ENCODE data around the gene MEIS2.

DNA sequence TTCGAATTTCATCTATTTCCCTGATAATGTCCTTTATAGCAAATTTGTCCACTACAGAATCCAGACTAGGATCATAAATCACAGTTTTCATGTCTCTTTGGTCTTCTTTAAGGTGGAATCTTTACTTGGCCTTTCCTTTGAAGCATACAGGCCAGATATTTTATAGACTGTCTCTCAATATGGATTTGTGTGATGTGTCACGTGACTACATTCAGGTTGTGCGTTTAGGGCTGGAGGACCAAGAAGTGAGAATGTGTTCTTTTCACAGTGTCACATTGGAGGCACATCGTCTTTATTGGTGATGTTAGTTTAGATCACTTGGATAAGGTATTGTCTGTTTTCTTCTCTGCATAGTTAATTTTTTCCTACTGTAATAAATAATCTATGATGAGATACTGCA is 232.9 kb downstream of the MEIS2 start:
- TF ChIP-seq CTCF (IDR thresholded peaks at IDR 0.05) (no peak), POLR2A (IDR thresholded peaks at IDR 0.05) (no peak)

Data from stomach (tissue), 4 donors.